HG03135 (cell line): ENCODE results near the gene NOX3.

Experiments used
- ATAC-seq: cut with Tn5 transposase; IDR thresholded peaks from one replicate; pipeline ENCODE4 v1.9.1; 2021; ENCODE audit warnings: mild to moderate bottlenecking, moderate library complexity; ENCODE audit not compliant: unreplicated experiment

Gene NOX3

GRCh38 chr6:155436981-155437749 lies 18.5 kb downstream of the NOX3 start:
- ATAC-seq = no peak

- ATAC-seq = no peak
These were observed 20.7 kb downstream of the NOX3 start for GRCh38 chr6:155434829-155435423.

GRCh38 chr6:155434096-155434495 lies 21.5 kb downstream of the NOX3 start:
- no peak for ATAC-seq

GRCh38 chr6:155432293-155432692 lies 23.3 kb downstream of the NOX3 start:
- ATAC-seq = no peak

- ATAC-seq = no peak
These were observed 26.2 kb downstream of the NOX3 start for GRCh38 chr6:155429321-155429893.

GRCh38 chr6:155426408-155426945 lies 29.2 kb downstream of the NOX3 start:
- no peak for ATAC-seq

GRCh38 chr6:155424181-155424580 lies 31.5 kb downstream of the NOX3 start:
- no peak for ATAC-seq

- ATAC-seq = no peak
These were observed 33.0 kb downstream of the NOX3 start for GRCh38 chr6:155422635-155423034.

GRCh38 chr6:155420492-155420891 lies 35.1 kb downstream of the NOX3 start:
- no peak for ATAC-seq

- no peak for ATAC-seq
These were observed 36.5 kb downstream of the NOX3 start for GRCh38 chr6:155419161-155419560.

- ATAC-seq = no peak
These were observed 37.5 kb downstream of the NOX3 start for GRCh38 chr6:155418017-155418761.

- no peak for ATAC-seq
These were observed 38.2 kb downstream of the NOX3 start for GRCh38 chr6:155417454-155417853.

GRCh38 chr6:155415953-155416352 lies 39.7 kb downstream of the NOX3 start:
- ATAC-seq = no peak

GRCh38 chr6:155414049-155414448 lies 41.6 kb downstream of the NOX3 start:
- ATAC-seq = no peak

- no peak for ATAC-seq
These were observed 43.3 kb downstream of the NOX3 start for GRCh38 chr6:155412335-155412734.

- ATAC-seq = no peak
These were observed 44.2 kb downstream of the NOX3 start for GRCh38 chr6:155411154-155412052.

- no peak for ATAC-seq
These were observed 46.2 kb downstream of the NOX3 start for GRCh38 chr6:155409391-155409790.

- ATAC-seq = no peak
These were observed 46.7 kb downstream of the NOX3 start for GRCh38 chr6:155408981-155409380.

- ATAC-seq = no peak
These were observed 47.4 kb downstream of the NOX3 start for GRCh38 chr6:155408231-155408630.

GRCh38 chr6:155406801-155407200 lies 48.8 kb downstream of the NOX3 start:
- ATAC-seq = no peak
